Thyroid gland (tissue), 4 donors: Measurements from ENCODE around the gene HAO2.

Experiments
- POLR2A ChIP-seq, 2 donors: fragments of 450-650 bp; IDR thresholded peaks; one replicate each; pipeline ENCODE4 v1.6.1; 2017; ENCODE audit warnings: antibody characterized with exemption in 2 of 2, mild to moderate bottlenecking in 2 of 2, moderate library complexity in 1 of 2
- TF ChIP-seq, protein P1 (sequence below), 6 experiments: fragments of 200-600 bp in 3 of 6; fragments of 450-650 bp in 3 of 6; sonication (generic) in 3 of 6; IDR thresholded peaks; one replicate each; pipeline ENCODE4 v1.5.1; 2016 to 2019; ENCODE audit warnings: antibody characterized with exemption in 6 of 6, mild to moderate bottlenecking in 2 of 6, inconsistent platforms in 1 of 6, moderate library complexity in 1 of 6

DNA sequence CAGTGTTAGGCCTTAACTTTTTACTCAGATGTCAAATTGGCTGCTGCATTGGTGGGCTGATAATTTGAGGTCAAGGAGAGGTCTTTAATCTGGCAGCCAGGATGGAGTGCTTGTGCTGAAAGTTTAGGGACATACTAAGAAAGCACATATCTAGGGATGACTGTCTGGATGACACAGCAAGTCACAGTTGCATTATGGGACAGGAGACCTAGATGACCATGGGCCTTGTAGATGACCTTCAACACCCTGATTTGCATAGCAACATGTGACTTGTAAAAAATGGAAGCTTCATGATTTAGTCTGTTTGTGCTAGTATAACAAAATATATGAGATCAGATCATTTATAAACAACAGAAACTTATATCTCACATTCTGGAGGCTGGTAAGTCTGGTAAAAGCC, 28.4 kb downstream of the HAO2 start:
- TF ChIP-seq, protein P1, sequence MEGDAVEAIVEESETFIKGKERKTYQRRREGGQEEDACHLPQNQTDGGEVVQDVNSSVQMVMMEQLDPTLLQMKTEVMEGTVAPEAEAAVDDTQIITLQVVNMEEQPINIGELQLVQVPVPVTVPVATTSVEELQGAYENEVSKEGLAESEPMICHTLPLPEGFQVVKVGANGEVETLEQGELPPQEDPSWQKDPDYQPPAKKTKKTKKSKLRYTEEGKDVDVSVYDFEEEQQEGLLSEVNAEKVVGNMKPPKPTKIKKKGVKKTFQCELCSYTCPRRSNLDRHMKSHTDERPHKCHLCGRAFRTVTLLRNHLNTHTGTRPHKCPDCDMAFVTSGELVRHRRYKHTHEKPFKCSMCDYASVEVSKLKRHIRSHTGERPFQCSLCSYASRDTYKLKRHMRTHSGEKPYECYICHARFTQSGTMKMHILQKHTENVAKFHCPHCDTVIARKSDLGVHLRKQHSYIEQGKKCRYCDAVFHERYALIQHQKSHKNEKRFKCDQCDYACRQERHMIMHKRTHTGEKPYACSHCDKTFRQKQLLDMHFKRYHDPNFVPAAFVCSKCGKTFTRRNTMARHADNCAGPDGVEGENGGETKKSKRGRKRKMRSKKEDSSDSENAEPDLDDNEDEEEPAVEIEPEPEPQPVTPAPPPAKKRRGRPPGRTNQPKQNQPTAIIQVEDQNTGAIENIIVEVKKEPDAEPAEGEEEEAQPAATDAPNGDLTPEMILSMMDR (IDR thresholded peaks at IDR 0.05), result no peak
- TF ChIP-seq POLR2A (IDR thresholded peaks at IDR 0.05), result no peak
